IPS-18a (cell line): Measurements from ENCODE around the gene FAM241B.

Experiments
- H3K27ac ChIP-seq: one replicate; pipeline ENCODE4 v1.5.1; 2013; ENCODE audit warnings: low read length
- H3K27me3 ChIP-seq: one replicate; pipeline ENCODE4 v1.6.1; 2013; ENCODE audit warnings: mild to moderate bottlenecking, low read length; ENCODE audit not compliant: control insufficient read depth, insufficient read depth
- H3K36me3 ChIP-seq: one replicate; pipeline ENCODE4 v1.6.1; 2013; ENCODE audit warnings: low read depth, low read length; ENCODE audit not compliant: control insufficient read depth
- H3K4me1 ChIP-seq: one replicate; pipeline ENCODE4 v1.6.1; 2013; ENCODE audit warnings: low read depth, low read length; ENCODE audit not compliant: control insufficient read depth
- H3K4me3 ChIP-seq: one replicate; pipeline ENCODE4 v1.5.1; 2013; ENCODE audit warnings: low read length
- H3K9ac ChIP-seq: one replicate; pipeline ENCODE4 v1.6.1; 2013; ENCODE audit warnings: mild to moderate bottlenecking, low read length, moderate library complexity
- H3K9me3 ChIP-seq: one replicate; pipeline ENCODE4 v1.6.1; 2013; ENCODE audit warnings: low read depth, low read length; ENCODE audit not compliant: control insufficient read depth

FAM241B gene

GRCh38 chr10:69652857-69653199 is 22.8 kb downstream of the FAM241B start:
- no peaks in the 10 kb centered on the region for H3K9me3 ChIP-seq
- peaks cover 16% of the 10 kb centered on the region for H3K4me1 ChIP-seq
- no peak overlapping the region for H3K9ac ChIP-seq
- H3K4me3 ChIP-seq = no peak overlapping the region
- H3K27ac ChIP-seq = no peak overlapping the region
- H3K36me3 ChIP-seq = no peaks in the 10 kb centered on the region
- no peaks in the 10 kb centered on the region for H3K27me3 ChIP-seq

- Histone ChIP-seq H3K36me3 (no peaks in the 10 kb centered on the region), H3K9me3 (no peaks in the 10 kb centered on the region), H3K4me1 (peaks cover 16% of the 10 kb centered on the region), H3K9ac (no peak overlapping the region), H3K27me3 (no peaks in the 10 kb centered on the region), H3K4me3 (no peak overlapping the region), H3K27ac (no peak overlapping the region)
Measured at GRCh38 chr10:69653561-69653960, 23.5 kb downstream of the FAM241B start.

GRCh38 chr10:69655124-69655867 is 25.2 kb downstream of the FAM241B start:
- no peak overlapping the region for H3K4me3 ChIP-seq
- H3K27me3 ChIP-seq = no peaks in the 10 kb centered on the region
- no peaks in the 10 kb centered on the region for H3K36me3 ChIP-seq
- H3K4me1 ChIP-seq = peaks cover 16% of the 10 kb centered on the region
- H3K9me3 ChIP-seq = no peaks in the 10 kb centered on the region
- H3K27ac ChIP-seq = no peak overlapping the region
- no peak overlapping the region for H3K9ac ChIP-seq

GRCh38 chr10:69655868-69656555 is 26.0 kb downstream of the FAM241B start:
- Histone ChIP-seq H3K27ac (no peak overlapping the region), H3K27me3 (no peaks in the 10 kb centered on the region), H3K36me3 (no peaks in the 10 kb centered on the region), H3K4me3 (no peak overlapping the region), H3K4me1 (peaks cover 16% of the 10 kb centered on the region), H3K9me3 (no peaks in the 10 kb centered on the region), H3K9ac (no peak overlapping the region)

- peaks cover 16% of the 10 kb centered on the region for H3K4me1 ChIP-seq
- no peaks in the 10 kb centered on the region for H3K36me3 ChIP-seq
- H3K27ac ChIP-seq = no peak overlapping the region
- no peaks in the 10 kb centered on the region for H3K9me3 ChIP-seq
- H3K9ac ChIP-seq = no peak overlapping the region
- H3K27me3 ChIP-seq = no peaks in the 10 kb centered on the region
- H3K4me3 ChIP-seq = no peak overlapping the region
Measured at GRCh38 chr10:69656742-69657269, 26.8 kb downstream of the FAM241B start.

- Histone ChIP-seq H3K4me1 (peaks cover 16% of the 10 kb centered on the region), H3K4me3 (no peak overlapping the region), H3K27me3 (no peaks in the 10 kb centered on the region), H3K27ac (no peak overlapping the region), H3K9me3 (no peaks in the 10 kb centered on the region), H3K36me3 (no peaks in the 10 kb centered on the region), H3K9ac (no peak overlapping the region)
Measured at GRCh38 chr10:69657430-69657829, 27.4 kb downstream of the FAM241B start.

- H3K9ac ChIP-seq = no peak overlapping the region
- H3K4me3 ChIP-seq = no peak overlapping the region
- H3K4me1 ChIP-seq = peaks cover 16% of the 10 kb centered on the region
- H3K36me3 ChIP-seq = no peaks in the 10 kb centered on the region
- H3K27ac ChIP-seq = no peak overlapping the region
- no peaks in the 10 kb centered on the region for H3K27me3 ChIP-seq
- H3K9me3 ChIP-seq = no peaks in the 10 kb centered on the region
Measured at GRCh38 chr10:69657866-69658265, 27.8 kb downstream of the FAM241B start.

- Histone ChIP-seq H3K9me3 (no peaks in the 10 kb centered on the region), H3K4me3 (no peak overlapping the region), H3K27me3 (no peaks in the 10 kb centered on the region), H3K9ac (no peak overlapping the region), H3K27ac (no peak overlapping the region), H3K4me1 (peaks cover 21% of the 10 kb centered on the region), H3K36me3 (no peaks in the 10 kb centered on the region)
Measured at GRCh38 chr10:69659241-69660038, 29.4 kb downstream of the FAM241B start.

- H3K4me1 ChIP-seq = peaks cover 20% of the 10 kb centered on the region
- H3K27me3 ChIP-seq = no peaks in the 10 kb centered on the region
- H3K36me3 ChIP-seq = no peaks in the 10 kb centered on the region
- H3K4me3 ChIP-seq = no peak overlapping the region
- no peak overlapping the region for H3K27ac ChIP-seq
- H3K9ac ChIP-seq = no peak overlapping the region
- H3K9me3 ChIP-seq = no peaks in the 10 kb centered on the region
Measured at GRCh38 chr10:69660296-69660695, 30.2 kb downstream of the FAM241B start.

- no peaks in the 10 kb centered on the region for H3K9me3 ChIP-seq
- no peak overlapping the region for H3K27ac ChIP-seq
- H3K4me1 ChIP-seq = peaks cover 10% of the 10 kb centered on the region
- H3K4me3 ChIP-seq = no peak overlapping the region
- H3K9ac ChIP-seq = no peak overlapping the region
- H3K36me3 ChIP-seq = no peaks in the 10 kb centered on the region
- H3K27me3 ChIP-seq = no peaks in the 10 kb centered on the region
Measured at GRCh38 chr10:69661414-69662172, 31.5 kb downstream of the FAM241B start.
